GM19452 (cell line): Measurements from ENCODE around the gene AGAP1.

Experiments used
- ATAC-seq: cut with Tn5 transposase; IDR thresholded peaks from one replicate; pipeline ENCODE4 v1.9.1; 2021; ENCODE audit not compliant: unreplicated experiment

Gene AGAP1

DNA sequence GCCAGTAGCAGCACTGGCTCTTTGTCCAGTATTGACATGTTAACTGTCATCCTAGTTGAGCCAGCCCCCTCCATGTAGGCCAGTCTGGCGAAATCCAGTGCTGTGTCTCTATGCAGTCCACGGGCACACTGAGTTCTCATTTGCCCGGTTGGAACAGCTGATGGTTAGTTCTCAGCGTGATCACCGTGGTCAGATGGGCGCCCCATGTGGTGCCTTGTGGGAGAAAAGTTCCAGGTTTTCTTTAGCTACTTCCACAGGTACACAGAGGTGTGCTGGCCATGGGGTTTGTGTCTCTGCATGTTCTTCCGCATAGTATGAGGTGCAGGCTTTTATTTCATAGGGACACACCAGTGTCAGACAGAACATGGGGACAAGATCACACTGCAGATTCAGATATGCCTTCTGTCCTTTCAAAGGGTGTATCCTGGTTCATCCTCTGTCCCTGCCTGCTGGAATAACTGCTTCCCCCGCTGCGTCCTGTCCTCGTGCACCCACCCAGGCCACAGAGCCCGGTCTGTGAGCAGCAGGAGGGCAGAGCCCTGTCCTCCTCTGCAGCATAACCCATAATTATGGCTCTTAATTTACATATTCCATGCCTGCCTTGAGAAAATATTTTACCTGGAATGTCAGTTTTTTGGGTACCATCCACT is 340.3 kb downstream of the AGAP1 start:
- ATAC-seq: no peak

DNA sequence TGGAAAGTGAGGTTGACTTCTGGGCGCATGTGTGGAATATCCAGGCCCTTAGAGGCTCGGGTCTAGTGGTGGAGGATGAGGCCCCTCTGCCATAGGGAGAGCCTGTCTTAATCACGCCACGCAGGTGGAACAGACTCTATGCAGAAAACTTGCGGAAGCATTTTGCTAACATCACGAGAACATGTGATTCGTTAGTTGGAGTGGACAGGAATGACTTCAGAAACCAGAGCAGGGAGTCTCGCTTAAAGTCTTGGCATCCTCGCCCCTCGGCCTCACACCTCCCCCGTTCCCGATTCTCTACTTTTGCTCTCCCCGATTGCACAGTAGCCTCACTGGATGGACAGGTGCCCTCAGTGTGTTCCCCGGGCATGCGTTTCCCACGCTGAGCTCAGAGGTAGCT is 340.9 kb downstream of the AGAP1 start:
- ATAC-seq: no peak

DNA sequence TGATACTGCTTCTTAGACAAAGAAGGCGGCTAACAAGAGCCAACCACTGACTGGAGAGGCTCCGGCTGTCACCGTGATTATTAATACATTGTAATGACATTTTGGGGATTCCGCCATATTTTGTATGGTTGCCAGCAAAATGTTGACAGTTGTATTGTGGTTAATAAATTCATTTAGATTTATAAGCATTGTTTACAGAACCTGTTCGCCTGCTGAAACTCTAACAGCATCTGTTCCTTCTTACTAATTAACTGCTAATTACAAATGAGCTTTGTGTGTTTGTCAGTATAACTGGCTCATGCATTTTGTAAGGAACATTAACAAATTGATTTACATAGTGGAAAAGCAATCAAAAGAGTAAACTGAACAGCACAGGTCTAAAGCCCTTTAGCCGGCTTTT is 342.0 kb downstream of the AGAP1 start:
- ATAC-seq: no peak

DNA sequence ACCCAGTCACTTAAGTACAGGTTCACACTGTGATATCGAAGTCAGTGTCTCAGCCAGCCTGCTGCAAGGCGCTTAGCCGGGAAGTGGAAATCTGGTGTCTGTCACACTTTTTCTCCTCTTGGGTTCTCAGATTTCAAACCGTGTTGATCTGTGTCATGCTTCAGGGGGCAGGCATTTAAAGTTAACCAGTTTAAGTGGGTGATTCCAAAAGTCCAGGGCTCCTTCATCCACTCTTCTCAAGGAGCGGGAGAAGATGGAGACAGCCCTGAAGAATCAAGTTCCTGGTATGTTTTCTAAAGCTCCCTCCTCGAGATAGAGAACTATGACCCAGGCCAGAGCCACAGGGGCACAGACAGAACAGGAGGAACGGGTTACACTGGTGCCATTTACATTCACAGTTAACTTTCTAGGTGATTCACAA is 342.7 kb downstream of the AGAP1 start:
- ATAC-seq: no peak

DNA sequence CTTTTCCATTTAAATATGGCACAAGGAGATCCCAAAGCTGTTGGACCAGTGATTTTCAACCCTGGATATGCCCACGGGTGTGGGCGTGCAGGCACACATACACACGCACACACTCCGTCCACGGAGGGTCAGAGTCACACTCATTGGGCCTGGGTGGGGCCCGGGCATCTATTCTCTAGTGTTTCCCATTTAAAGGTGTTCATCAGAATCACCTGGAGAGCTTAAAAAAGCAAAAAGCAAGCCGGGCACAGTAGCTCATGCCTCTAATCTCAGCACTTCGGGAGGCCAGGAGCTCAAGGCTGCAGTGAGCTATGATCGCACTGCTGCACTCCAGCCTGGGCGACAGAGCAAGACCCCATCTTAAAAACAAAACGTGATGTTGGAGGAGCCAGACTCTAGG is 345.4 kb downstream of the AGAP1 start:
- ATAC-seq: no peak

DNA sequence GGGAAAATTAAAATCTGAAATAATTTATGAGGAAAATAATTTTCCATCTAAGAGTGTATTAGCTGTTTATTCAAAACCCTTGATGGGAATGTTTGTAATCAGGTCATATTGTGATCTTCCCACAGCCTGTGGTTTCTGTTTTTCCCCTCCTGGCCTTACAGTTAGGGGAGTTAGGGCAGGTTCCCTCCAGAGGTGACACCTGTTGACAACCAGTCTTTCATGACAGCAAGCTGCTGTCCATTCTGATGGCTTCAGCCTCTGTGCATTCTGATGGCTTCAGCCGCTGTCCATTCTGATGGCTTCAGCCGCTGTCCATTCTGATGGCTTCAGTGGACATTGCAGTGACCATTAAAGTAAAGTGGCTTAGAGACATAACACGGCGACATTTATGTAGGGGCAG is 346.1 kb downstream of the AGAP1 start:
- no peak for ATAC-seq

DNA sequence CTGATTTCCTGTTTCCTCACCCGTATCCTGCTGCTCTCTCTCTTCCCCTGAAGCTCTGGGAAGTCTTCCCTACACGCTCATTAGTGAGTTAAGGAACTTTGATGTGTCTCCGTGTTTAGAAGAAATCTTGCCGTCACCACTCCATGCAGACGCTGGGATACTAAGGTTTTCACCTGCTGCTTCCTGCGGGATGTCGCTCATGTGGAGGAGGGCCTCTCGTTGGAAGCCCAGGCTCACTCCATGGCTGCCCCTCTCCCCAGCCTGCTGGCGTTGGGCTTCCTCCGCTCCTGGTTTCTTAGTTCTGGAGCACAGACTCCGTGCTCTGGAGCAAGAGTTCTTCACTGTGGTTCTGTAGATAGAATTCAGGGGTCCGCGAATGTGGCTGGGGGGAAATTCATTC is 348.0 kb downstream of the AGAP1 start:
- ATAC-seq: no peak

DNA sequence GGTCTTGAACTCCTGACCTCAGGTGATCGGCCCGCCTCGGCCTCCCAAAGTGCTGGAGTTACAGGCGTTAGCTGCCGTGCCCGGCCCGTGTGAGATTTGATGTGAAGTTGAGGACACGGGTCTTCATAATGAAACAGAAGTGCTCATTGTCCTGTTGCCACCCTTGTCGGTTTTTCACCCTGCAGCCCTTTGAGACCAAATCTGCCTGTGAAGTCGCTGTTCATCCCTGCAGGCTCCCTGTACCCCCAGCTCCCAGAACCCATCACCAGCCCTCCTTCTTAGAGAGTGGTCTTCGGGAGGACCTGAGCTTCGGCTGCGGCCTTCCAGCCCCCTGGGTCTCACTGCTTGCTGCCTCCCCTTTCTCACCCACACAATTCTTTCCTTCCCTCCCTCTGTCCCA is 349.1 kb downstream of the AGAP1 start:
- ATAC-seq: no peak

DNA sequence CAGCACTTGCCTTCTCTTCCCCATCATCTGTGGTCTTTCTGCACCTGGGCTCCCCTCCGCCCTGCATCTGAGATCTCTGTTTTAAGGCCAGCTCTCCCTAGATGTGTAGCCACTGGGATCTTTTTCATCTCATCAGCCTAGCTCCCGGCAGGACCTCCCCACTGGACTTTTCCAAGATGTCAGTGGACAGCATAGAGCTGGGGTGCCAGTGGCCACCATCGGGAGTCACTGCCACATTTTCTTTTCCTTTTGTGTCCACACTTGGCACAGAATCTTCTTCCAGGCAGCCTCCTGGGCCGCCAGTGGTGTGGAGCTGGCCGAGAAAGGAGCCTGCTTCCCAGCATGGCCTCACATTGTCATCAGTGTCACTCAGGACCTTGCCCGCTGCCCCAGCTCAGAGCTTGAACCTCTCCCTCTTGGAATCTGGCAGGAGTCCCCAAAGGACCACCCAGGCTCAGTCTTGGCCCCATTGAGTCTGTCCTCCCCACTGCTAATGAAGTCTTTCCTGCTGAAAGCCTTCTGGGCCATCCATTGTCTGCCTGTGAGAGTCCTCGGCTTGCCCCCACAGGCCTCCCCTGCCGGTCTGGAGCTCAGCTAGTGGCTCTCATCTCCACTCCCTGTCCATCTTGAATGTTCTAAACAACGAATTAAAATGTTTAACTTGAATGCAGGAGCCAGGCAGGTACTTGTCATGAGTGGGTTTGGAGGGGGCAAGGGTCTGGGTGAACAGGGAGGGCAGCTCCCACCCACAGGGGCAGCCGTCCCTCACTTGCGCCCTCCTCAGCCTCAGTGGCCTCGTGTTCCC is 349.9 kb downstream of the AGAP1 start:
- ATAC-seq: no peak

DNA sequence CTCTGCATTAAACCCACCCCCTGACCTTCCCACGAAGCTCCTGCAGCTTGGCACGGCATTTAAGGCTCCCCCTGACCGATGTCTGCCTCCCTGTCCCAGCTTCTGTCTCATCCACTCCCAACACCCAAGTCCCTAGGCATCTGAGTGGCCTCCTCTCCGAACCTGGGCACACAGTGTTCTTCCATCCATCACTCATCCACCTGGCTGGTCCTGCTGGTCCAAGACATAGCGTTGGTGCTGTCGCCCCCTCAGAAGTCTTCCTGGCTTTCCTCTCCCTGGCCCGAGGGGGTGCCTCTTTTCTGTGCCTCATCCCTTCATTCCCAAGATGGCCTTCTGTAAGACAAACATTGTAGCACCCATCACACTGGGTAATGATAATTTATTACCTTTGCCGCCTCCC is 350.7 kb downstream of the AGAP1 start:
- ATAC-seq: no peak

DNA sequence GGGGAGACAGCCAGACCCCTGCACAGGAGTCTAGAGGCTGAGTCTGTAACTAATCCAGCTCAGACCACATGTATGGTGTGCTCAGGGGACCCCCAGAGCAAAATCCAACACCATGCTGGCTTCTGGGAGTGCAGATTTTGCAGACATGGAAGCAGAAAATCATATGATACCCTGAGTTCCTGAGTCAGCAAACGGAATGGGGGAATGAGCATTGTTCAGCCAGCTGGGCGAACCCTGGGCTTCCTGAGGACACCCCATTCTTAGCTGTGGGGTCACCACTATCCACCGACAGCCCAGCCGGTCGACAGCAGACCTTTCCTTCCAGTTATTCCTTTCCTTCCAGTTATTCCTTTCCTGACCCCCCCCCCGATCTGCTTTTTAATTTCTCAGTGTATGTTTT is 351.4 kb downstream of the AGAP1 start:
- no peak for ATAC-seq

DNA sequence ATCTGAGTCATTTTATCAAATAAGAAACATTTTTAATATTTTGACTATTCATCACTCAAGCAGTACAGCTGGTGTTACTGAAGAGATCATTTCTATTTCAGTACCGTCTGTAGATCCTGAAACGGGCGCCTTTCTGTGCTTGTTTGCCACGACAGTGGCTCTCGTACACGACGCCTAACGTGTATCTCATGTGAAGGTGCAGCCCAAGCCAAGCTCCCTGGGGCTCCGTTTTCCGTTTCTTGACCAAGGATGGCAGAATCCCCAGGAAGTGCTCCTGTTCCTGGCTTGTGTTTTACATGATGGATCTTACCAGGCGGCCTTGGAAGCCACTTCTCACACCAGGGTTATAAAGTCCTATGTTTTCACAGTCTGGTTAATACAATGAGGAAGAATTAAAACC is 353.7 kb downstream of the AGAP1 start:
- ATAC-seq: no peak

DNA sequence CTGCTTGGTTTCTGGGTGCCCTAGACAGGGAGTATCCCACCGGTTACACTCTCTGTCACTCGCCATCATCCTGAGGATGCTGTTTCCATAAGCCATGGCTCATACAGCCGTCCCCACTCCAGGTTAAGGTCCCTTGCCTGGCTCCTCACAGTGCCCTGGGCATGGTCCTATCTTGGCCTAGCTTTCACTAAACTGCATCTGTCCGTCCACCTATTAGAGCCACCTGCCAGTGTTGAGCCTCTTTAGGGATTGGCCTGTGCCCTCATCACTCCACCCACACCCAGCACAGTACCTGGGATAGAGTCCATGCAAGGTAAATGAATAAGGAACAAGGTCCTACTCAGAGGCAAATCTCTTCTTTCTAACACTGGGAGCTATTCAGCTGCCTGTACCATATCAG is 354.2 kb downstream of the AGAP1 start:
- no peak for ATAC-seq

DNA sequence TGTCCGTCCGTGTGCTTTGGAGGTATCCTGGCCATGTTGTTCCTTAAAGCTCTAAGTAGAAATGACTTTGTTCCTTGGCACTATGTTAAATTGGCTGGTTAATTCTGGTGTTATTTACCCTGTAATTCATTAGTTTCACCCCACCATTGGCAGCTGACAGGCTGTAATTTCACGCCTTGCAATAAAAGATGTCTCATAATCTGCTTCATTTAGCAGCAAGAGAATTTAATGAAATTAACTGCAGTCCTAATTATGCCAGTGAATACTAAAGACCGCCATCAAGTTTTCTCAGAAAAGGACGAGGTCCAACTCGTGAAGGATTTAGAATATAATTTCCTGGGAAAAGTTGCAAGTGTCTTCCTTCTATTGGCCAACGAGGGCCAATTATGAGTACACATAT is 355.1 kb downstream of the AGAP1 start:
- ATAC-seq: no peak

DNA sequence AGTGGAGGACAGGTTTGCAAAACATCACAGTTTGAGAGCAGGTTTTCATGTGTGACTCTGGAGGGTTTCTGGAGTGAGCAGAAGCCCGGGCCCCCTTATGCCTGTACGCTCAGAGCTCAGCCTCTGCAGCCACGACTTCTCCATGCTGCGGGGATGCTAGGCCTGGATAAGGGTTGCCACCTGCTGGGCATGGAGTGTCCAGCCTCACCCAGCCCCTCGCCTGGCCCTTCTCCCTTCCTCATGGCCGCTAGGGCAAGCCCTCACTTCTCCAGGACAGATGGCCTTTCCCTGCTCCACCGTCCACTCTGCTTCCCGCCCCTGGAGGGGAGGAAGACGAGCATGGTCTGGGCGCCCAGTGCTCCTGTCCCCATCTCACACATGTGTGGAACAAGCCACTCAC is 355.6 kb downstream of the AGAP1 start:
- ATAC-seq: no peak

DNA sequence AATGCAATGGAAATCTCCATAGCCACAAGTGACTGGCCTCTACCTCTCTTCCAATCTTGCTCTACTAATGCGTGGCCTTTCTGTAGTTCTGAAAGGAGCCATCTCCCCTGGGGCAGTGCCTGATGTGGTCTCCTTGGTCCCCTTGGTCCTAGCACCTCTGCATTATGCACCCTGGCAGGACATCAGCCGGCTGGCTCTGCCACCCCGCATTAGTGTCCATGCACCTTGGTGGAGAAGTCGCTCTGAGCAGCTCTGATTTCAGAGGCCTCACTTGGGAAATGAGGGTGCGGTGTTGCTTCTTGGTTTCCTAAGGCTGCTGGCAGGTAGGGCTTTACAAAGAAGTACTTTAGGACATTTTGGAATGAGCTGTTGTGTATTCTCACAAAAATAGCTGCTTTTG is 356.4 kb downstream of the AGAP1 start:
- ATAC-seq: no peak

DNA sequence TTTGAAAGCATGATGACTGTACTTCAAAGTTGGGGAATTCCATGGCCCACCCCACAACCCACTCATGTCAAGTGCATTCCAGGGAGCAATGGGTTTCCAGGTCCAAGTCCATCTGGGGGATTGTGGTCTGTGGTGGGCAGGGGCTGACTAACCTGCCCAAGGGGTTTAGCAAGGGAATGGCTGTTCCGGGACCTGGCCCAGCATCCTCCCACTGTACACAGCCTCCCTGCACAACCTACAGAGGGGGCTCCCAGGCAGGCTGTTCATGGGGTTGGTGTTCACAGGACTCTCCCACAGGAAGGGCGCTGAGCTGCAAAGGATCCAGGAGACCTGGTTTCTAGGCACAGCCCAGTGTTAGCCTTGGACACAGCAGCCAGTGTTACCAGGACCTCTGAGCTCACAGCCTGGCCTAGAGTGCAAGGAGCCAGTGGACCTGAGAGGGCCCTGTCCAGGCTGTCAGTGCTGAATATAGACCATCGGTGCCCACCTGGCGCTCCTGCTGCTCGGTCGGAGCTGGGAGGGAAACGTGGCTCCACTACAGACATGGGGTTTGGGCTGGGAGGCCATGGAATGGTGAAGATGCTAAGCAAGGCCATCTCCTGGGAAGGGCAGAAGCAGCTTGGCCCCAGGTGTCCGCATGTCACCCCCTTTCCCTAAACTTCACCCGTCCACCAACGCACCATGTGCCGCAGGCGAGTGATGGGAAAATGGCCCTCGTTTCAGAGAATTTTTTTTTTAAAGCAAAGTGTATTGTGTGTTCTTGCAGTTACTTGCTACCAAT is 357.1 kb downstream of the AGAP1 start:
- ATAC-seq: no peak

DNA sequence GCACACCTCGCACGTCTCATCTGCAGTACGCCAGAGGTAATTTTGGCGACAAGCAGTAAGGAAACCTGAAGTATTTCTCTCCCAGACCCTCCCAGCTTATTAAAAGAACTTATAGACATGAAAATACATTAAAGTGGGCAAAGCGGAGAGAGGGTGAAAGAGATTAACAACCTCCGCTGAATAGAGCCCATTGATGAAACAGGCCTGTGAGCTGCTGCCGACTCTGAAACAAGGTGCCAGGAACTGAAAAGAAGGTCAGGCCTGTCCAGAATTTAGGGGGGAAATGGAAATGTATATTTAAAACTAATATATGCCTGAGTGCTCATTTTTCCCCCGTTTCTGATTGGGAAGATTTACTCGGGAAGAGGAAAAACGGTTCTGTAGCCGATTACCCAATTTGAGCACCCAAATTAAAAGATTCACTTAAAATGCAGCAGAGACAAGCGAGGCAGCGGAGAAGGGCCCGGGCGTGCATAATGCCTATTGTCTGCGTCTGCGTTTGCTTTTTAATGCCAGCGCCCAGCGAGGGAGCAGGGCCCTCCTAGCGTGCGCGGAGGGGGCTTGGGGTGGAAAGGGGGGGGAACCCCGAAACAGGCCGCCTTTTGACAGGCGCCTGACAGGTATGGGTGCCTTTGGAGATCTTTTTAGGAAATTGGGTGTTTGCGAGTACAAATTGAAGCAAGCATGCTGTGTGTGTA is 358.1 kb downstream of the AGAP1 start:
- ATAC-seq: no peak

DNA sequence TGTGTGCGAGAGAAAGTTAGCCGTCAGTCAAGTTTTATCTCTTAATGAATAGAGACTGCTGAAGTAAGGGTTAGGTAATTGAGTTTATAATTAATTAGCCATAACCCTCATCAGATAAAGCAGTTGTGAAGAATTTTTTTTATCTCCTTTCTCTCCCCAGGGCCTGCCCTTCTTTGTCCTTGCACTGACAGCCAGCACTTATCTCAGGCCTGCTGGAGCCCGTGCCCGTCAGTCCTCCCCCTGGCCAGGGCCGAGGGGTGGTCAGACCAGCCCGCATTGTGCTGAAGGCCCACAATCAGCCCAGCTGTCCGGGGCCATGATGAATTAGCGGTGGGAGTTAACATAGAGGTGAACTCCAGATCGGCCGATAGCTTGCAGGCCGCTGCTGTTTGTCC is 358.7 kb downstream of the AGAP1 start:
- no peak for ATAC-seq

DNA sequence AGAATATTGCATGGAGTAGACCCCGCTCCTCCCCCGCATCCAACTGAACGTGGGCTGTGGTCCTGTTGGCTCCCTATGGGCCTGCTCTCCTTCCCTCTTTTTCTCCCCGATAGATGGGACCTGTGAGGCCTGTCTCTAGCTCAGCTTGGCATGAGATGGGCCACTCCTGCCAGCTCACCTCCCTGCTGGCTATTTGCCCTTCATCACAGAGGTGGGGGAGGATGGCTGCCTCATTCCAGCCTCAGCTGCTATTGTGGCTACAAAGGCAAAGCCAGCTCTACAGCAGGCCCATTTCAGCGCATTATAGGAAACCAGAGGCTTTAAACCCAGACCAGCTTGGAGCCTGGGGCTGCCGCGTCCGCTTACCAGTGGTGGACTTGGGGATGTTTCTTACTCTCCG is 360.4 kb downstream of the AGAP1 start:
- ATAC-seq: no peak

DNA sequence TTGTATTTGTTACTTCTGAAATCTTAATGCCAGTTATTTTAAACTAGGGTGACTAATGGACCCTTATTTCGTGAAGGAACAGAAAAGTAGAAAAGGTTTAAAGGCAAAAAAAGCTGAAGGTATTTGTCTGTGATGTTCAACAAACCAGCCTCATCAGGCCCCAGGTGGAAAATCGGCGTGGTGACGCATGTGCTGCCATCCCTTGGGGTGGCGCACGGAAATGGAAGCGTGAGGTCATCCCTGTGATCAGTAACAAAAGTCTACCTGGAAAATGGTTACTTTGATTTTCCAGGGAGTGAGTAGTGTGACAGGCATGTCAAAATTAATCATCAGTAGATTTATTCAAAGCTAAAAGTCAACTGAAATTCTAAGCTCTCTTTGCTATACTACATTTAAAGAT is 361.2 kb downstream of the AGAP1 start:
- no peak for ATAC-seq
